Measurements from ENCODE around the gene MLXIPL.
"Not testable (repeated sequence)": the region's sequence is repeated elsewhere in the genome, so short reads cannot be mapped to it uniquely, and the experiment has no call there.

The MLXIPL gene, protein sequence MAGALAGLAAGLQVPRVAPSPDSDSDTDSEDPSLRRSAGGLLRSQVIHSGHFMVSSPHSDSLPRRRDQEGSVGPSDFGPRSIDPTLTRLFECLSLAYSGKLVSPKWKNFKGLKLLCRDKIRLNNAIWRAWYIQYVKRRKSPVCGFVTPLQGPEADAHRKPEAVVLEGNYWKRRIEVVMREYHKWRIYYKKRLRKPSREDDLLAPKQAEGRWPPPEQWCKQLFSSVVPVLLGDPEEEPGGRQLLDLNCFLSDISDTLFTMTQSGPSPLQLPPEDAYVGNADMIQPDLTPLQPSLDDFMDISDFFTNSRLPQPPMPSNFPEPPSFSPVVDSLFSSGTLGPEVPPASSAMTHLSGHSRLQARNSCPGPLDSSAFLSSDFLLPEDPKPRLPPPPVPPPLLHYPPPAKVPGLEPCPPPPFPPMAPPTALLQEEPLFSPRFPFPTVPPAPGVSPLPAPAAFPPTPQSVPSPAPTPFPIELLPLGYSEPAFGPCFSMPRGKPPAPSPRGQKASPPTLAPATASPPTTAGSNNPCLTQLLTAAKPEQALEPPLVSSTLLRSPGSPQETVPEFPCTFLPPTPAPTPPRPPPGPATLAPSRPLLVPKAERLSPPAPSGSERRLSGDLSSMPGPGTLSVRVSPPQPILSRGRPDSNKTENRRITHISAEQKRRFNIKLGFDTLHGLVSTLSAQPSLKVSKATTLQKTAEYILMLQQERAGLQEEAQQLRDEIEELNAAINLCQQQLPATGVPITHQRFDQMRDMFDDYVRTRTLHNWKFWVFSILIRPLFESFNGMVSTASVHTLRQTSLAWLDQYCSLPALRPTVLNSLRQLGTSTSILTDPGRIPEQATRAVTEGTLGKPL

GRCh38 chr7:73623798-73624668, at the start of gene MLXIPL:
TSS of gene MLXIPL (minus strand) at chr7:73624522. CDS start at chr7:73624492, 30 bp downstream.
- peak; percentile 63 for DNase-seq

GRCh38 chr7:73671857-73672445, 47.6 kb upstream of the MLXIPL start:
- DNase-seq = no peak

DNA sequence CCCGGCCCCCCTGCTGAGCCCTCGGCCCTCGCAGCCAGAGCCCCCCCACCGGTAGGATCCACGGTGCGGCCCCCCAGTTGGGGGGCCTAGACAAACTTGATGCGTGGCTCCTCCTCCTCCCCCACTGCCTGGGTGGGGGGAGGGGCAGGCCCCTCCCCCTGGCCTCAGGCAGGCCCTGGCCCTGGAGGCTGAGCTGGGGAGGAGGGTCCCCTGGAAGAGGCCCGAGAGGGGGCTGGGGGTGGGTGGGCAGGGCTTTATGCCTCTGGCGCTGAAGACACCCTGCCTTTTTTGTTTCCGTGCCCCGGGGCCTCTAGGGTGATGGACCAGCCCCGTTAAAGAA, 47.0 kb upstream of the MLXIPL start:
- no peak for DNase-seq

- DNase-seq = no peak
Observed at GRCh38 chr7:73669858-73670385, 45.6 kb upstream of the MLXIPL start.

DNA sequence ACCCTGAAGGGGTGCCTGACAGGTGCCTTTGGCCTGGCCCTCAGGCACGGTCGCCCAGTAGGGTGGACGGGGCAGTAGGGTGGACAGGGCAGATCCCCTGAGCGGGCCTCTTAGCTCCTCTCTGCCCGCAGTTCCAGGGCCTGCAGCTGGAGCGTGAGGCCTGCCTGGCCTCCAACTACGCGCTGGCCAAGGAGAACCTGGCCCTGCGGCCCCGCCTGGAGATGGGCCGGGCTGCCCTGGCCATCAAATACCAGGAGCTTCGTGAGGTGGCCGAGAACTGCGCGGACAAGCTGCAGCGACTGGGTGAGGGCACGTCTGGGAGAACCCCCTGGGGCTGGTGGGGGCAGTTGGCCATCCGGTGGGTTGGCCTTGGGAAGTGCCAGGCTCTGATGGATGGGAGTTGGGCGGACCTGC, 45.0 kb upstream of the MLXIPL start:
- no peak for DNase-seq

GRCh38 chr7:73668886-73669230, 44.5 kb upstream of the MLXIPL start:
- DNase-seq = no peak

- DNase-seq = no peak
Observed at GRCh38 chr7:73668103-73668885, 44.0 kb upstream of the MLXIPL start.

DNA sequence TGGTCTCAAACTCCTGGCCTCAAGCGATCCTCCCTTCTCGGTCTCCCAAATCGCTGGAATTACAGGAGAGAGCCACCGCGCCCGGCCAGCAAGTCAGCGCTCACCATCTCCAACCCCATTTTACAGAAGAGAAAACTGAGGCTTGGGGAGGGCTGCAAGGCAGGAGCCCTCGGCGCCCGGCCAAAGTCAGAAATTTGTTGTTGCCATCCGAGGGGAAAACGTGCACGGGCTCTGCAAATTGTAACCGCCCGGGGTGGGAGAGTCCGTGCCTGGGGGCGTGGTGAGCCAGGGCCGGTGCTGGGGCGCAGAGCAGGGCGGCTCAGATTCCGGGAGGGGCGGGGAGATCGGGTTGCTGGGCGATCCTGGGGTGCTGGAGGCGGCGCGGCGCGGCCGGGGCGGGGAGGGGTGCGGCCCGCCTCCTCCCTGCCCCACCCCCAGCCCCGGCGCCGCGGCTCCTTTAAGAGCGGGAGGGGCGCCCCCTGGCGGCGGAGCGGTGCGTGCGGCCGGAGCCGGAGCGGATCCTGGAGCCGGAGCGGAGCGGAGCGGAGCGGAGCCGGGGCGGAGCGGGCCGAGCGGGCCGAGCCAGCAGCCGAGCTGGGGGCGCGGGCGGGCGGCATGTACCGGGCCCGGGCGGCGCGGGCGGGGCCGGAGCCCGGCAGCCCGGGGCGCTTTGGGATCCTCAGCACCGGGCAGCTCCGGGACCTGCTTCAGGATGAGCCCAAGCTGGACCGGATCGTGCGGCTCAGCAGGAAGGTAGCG, 43.2 kb upstream of the MLXIPL start, which contains the start of gene VPS37D:
VPS37D (plus strand) TSS at position 488 of the 759 bp plus-strand sequence; CDS start at position 616, 128 bp downstream.
- peak; percentile 93 for DNase-seq

DNA sequence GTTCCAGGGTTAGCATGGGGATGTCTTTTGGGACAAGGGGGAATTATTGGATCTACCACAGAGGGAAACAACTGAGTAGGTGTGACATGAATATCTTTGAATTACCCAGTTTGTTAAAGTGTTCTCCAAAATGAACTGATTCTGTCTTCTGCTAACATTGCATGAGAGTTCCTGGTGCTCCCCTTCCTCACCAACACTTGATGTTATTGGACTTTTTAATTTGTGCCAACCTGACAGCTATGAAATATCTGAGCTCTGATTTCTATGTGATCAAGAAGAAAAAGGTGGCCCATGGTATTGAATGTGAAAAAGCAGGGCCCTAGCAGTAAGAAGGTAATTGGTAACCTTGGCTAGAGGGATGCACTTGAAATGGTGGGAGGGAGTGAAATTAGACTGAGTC, 38.7 kb upstream of the MLXIPL start:
- DNase-seq = no peak

DNA sequence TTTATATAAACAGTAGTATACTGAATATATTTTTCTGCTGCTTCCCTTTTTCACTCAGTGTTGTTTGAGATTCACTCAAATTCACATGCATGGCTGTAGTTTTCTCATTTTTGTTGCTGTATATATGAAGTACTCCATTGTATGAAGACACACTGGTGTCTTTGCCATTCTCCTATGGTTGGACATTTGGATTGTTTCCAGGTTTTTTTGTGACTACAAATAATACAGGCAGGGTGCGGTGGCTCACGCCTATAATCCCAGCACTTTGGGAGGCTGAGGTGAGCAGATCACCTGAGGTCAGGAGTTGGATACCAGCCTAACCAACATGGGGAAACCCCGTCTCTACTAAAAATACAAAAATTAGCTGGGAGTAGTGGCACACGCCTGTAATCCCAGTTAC, 36.3 kb upstream of the MLXIPL start:
- DNase-seq = not testable (repeated sequence)

DNA sequence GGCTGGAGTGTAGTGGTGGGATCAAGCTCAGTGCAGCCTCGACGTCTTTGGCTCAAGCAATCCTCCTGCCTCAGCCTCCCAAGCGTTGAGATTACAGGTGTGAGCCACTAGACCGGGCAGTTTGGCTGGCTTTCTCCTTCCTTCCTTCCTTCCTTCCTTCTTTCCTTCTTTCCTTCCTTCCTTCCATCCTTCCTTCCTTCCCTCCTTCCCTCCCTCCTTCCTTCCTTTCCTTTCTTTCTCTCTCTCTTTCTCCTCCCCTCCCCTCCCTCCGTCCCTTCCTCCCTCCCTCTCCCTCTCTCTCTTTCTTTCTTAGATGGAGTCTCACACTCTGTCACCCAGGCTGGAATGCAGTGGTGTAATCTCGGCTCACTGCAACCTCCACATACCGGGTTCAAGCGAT, 35.7 kb upstream of the MLXIPL start:
- no peak for DNase-seq

GRCh38 chr7:73655309-73655708, 31.0 kb upstream of the MLXIPL start:
- not testable (repeated sequence) for DNase-seq

DNA sequence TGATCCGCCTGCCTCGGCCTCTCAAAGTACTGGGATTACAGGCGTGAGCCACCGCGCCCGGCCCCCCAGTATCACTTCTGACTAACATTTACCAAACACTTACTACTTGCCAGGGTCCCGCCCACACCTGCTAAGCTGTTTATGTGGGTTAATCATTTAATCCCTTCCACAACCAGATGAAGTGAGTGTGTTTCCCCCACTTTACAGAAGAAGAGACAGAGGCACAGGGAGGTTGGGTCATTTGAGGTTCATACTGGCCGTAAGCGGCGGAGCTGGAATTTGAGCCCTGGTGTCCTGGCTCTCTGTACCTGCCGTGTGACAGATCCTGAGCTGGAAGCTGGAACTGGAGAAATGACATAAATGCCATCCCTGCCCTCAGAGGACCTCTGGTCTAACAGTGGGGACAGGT, 28.2 kb upstream of the MLXIPL start:
- no peak for DNase-seq

DNA sequence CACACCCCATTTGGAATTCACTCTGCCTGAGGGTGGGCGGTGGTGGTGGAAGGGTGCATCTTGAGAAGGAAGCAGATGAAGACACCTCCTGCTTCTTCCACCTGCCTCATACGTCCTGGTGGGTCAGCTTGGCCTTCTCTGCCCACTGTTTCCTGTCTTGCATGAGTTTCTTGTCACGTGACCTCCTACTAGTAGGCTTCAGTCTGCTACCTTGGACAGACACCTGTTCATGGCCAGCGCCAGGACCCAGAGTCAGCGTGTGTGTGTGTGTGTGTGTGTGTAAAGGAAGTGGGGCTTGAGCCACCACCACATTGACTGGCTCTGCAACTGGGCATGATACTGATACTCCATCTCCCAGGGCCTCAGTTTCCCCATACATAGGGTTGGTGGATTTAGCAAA, 26.2 kb upstream of the MLXIPL start:
- no peak for DNase-seq

GRCh38 chr7:73649576-73649975, 25.3 kb upstream of the MLXIPL start:
- no peak for DNase-seq

DNA sequence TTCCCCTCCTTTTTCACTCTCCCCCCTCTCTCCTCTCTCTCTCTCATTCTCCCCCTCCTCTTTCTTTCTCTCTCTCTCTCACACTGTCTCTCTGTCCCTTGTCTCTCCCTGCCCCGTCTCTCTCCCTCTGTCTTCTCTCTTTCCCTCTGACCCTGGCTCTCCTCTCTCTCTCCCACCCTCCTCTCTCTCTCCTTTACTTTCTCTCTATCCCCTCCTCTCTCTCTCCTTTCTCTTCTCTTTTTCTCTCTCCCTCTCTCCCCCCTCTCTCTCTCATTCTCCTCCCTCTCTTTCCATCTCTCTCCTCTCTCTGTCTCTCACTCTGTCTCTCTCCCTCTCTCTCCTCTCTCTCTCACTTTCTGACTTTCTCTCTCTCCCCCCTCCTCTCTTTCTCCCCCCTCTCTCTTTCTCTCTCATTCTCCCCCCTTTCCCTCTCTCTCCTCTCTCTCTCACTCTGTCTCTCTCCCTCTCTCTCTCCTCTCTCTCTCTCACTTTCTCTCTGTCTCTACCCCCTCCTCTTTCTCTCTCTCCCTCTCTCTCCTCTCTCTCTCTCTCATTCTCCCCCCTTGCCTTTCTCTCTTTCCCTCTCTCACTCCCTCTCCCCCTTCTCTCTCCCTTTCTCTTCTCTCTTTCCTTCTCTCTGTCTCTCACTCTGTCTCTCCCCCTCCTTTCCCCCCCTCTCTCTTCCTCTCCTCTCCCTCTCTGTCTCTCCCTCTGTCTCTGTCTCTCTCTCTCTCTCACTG, 24.4 kb upstream of the MLXIPL start:
- no peak for DNase-seq

DNA sequence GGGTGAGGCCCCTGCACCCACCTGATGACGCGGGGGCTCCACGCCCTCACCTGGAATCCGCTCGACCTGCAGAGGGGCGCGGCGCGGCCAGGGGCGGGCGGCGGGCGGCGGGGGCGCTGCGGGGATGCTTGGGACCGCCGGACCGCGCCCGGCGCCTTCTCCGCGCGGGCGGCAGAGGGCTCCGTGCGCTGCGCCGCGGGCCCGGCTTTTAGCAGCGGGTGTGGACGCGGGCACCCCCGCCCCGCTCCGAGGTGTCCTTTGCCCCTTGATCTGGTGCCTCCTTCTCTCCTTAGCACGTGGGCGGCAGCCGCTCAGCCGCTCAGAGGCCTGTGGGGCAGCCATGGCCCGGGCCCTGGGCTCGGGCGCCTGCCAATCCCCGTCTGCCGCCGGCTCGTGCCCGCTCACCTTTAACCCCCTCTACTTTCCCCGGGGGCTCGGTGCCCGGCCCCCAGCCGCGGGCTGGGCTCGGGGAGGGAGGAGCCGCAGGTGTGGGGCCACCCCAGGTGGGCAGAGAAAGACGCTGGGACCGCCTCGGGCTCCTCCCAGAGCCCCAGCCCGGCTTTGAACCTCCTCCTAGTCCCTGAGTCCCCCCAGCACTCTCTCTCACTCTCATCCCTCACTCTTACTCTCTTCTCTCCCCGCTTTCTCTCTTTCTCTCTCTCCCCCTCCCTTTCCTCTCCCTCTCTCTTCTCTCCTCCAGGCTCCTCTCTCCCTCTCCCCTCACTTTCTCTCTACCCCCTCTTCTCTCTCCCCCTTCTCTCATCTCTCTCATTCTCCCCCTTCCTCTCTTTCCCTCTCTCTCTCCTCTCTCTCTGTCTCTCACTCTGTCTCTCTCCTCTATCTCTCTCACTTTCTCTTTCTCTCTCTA, 23.6 kb upstream of the MLXIPL start:
- no peak for DNase-seq

GRCh38 chr7:73646785-73647724, 22.7 kb upstream of the MLXIPL start:
- DNase-seq = no peak
